22Rv1 (cell line): Measurements from ENCODE around the gene ADCYAP1R1.

ENCODE experiments used
- CTCF ChIP-seq: fragments of 450-650 bp; IDR thresholded peaks from 2 replicates; pipeline ENCODE4 v1.5.1; 2017; ENCODE audit warnings: mild to moderate bottlenecking
- ZFX ChIP-seq: fragments of 450-650 bp; IDR thresholded peaks from 2 replicates; pipeline ENCODE4 v1.6.1; 2017; ENCODE audit warnings: antibody characterized with exemption, borderline replicate concordance

- TF ChIP-seq CTCF (no peak), ZFX (no peak)
Measured at GRCh38 chr7:31108097-31108657, 56.1 kb downstream of the ADCYAP1R1 start.
